HEK293 (cell line): ENCODE data around the gene ARHGEF28.
A peak's percentile ranks its signal among the peaks of the same experiment; 100 is the strongest.

ENCODE experiments used
- CTCF ChIA-PET: fragments of 350-600 bp; formaldehyde crosslinking; extraction: SDS; loops from one replicate; lab custom pipeline; 2021; ENCODE audit warnings: antibody characterized with exemption; lab: Yijun Ruan, JAX
- POLR2A ChIA-PET: fragments of 300-600 bp; formaldehyde crosslinking; extraction: SDS; loops from one replicate; lab custom pipeline; 2020; ENCODE audit warnings: antibody characterized with exemption, inconsistent platforms; lab: Yijun Ruan, JAX
- H3K27ac ChIP-seq: fragments of 200-500 bp; sonication (Bioruptor generic); 2 replicates; pipeline ENCODE4 v1.5.1; 2014; ENCODE audit warnings: low read depth, low read length, control low read depth, inconsistent platforms; ENCODE audit errors: extremely low read depth
- H3K36me3 ChIP-seq, 2 experiments: fragments of 200-500 bp in 1 of 2; sonication (Bioruptor generic) in 1 of 2; 1 replicate in 1 of 2; 2 replicates in 1 of 2; pipeline ENCODE4 v1.5.1; 2014 to 2017; ENCODE audit warnings: inconsistent platforms in 2 of 2, low read length in 2 of 2; ENCODE audit not compliant: control insufficient read depth in 2 of 2, insufficient read depth in 1 of 2
- H3K4me1 ChIP-seq: fragments of 200-500 bp; sonication (Bioruptor generic); 2 replicates; pipeline ENCODE4 v1.5.1; 2014; ENCODE audit warnings: mild to moderate bottlenecking, low read length, inconsistent platforms; ENCODE audit not compliant: control insufficient read depth, insufficient read depth
- H3K4me3 ChIP-seq: 2 replicates; pipeline ENCODE4 v1.5.1; 2011; ENCODE audit warnings: low read depth, mild to moderate bottlenecking, control low read depth, low read length, moderate library complexity
- H3K9me3 ChIP-seq: fragments of 200-500 bp; sonication (Bioruptor generic); 2 replicates; pipeline ENCODE4 v1.5.1; 2014; ENCODE audit warnings: low read depth, low read length, inconsistent platforms; ENCODE audit not compliant: control insufficient read depth, insufficient read depth
- EGR2 ChIP-seq: fragments of 450-650 bp; formaldehyde crosslinking; IDR thresholded peaks from 2 replicates; pipeline ENCODE4 v1.5.1; 2016; ENCODE audit warnings: low read depth, missing biosample characterization, missing genetic modification characterization
- INSM2 ChIP-seq: fragments of 450-650 bp; formaldehyde crosslinking; IDR thresholded peaks from 2 replicates; pipeline ENCODE4 v1.5.1; 2016; ENCODE audit warnings: missing biosample characterization, missing genetic modification characterization
- KLF10 ChIP-seq: fragments of 450-650 bp; IDR thresholded peaks from 2 replicates; pipeline ENCODE4 v1.5.1; 2018; ENCODE audit warnings: missing biosample characterization, mild to moderate bottlenecking, missing genetic modification characterization
- KLF16 ChIP-seq: fragments of 450-650 bp; formaldehyde crosslinking; IDR thresholded peaks from 2 replicates; pipeline ENCODE4 v1.5.1; 2017; ENCODE audit warnings: missing biosample characterization, missing genetic modification characterization
- MEIS1 ChIP-seq: sonication (generic); formaldehyde crosslinking; IDR thresholded peaks from 2 replicates; pipeline ENCODE4 v1.8.1; 2022; ENCODE audit warnings: missing genetic modification reagents, mild to moderate bottlenecking, borderline replicate concordance
- PATZ1 ChIP-seq: fragments of 450-650 bp; formaldehyde crosslinking; IDR thresholded peaks from 2 replicates; pipeline ENCODE4 v1.5.1; 2016; ENCODE audit warnings: missing biosample characterization, missing genetic modification characterization
- PRDM6 ChIP-seq: fragments of 450-650 bp; formaldehyde crosslinking; IDR thresholded peaks from 2 replicates; pipeline ENCODE4 v1.5.1; 2017; ENCODE audit warnings: missing biosample characterization, missing genetic modification characterization
- REPIN1 ChIP-seq: fragments of 450-650 bp; formaldehyde crosslinking; IDR thresholded peaks from 2 replicates; pipeline ENCODE4 v1.5.1; 2017; ENCODE audit warnings: missing biosample characterization, missing genetic modification characterization, low read depth
- TRIM28 ChIP-seq: IDR thresholded peaks from 2 replicates; pipeline ENCODE4 v1.6.1; 2011; ENCODE audit warnings: low read length, control low read depth, borderline replicate concordance
- ZBTB1 ChIP-seq: fragments of 450-650 bp; formaldehyde crosslinking; IDR thresholded peaks from 2 replicates; pipeline ENCODE4 v1.5.1; 2016; ENCODE audit warnings: missing biosample characterization, missing genetic modification characterization
- ZEB2 ChIP-seq: fragments of 450-650 bp; formaldehyde crosslinking; IDR thresholded peaks from 2 replicates; pipeline ENCODE4 v1.5.1; 2016; ENCODE audit warnings: missing biosample characterization, missing genetic modification characterization
- ZNF112 ChIP-seq: fragments of 450-650 bp; formaldehyde crosslinking; IDR thresholded peaks from 2 replicates; pipeline ENCODE4 v1.5.0; 2017; ENCODE audit warnings: missing biosample characterization, missing genetic modification characterization
- ZNF184 ChIP-seq: fragments of 450-650 bp; IDR thresholded peaks from 2 replicates; pipeline ENCODE4 v1.5.1; 2018; ENCODE audit warnings: missing biosample characterization, mild to moderate bottlenecking, missing genetic modification characterization
- ZNF214 ChIP-seq: fragments of 450-650 bp; formaldehyde crosslinking; IDR thresholded peaks from 2 replicates; pipeline ENCODE4 v1.5.1; 2017; ENCODE audit warnings: missing biosample characterization, mild to moderate bottlenecking, missing genetic modification characterization, borderline replicate concordance
- ZNF433 ChIP-seq: fragments of 450-650 bp; formaldehyde crosslinking; IDR thresholded peaks from 2 replicates; pipeline ENCODE4 v1.5.1; 2016; ENCODE audit warnings: missing biosample characterization, missing genetic modification characterization, low read depth
- ZNF513 ChIP-seq: fragments of 450-650 bp; IDR thresholded peaks from 2 replicates; pipeline ENCODE4 v1.5.1; 2018; ENCODE audit warnings: missing biosample characterization, missing genetic modification characterization
- ZNF629 ChIP-seq: fragments of 450-650 bp; formaldehyde crosslinking; IDR thresholded peaks from 2 replicates; pipeline ENCODE4 v1.5.1; 2017; ENCODE audit warnings: missing biosample characterization, missing genetic modification characterization
- ZNF677 ChIP-seq: fragments of 450-650 bp; IDR thresholded peaks from 2 replicates; pipeline ENCODE4 v1.5.0; 2018; ENCODE audit warnings: missing biosample characterization, mild to moderate bottlenecking, missing genetic modification characterization, moderate library complexity
- ZNF701 ChIP-seq: fragments of 450-650 bp; formaldehyde crosslinking; IDR thresholded peaks from 2 replicates; pipeline ENCODE4 v1.5.1; 2016; ENCODE audit warnings: missing biosample characterization, missing genetic modification characterization
- ZNF747 ChIP-seq: fragments of 450-650 bp; formaldehyde crosslinking; IDR thresholded peaks from 2 replicates; pipeline ENCODE4 v1.5.1; 2016; ENCODE audit warnings: missing biosample characterization, missing genetic modification characterization
- ZNF76 ChIP-seq: fragments of 450-650 bp; formaldehyde crosslinking; IDR thresholded peaks from 2 replicates; pipeline ENCODE4; 2016; ENCODE audit warnings: low read depth, missing biosample characterization, missing genetic modification characterization, borderline replicate concordance
- ZNF791 ChIP-seq: fragments of 450-650 bp; formaldehyde crosslinking; IDR thresholded peaks from 2 replicates; pipeline ENCODE4 v1.5.1; 2016; ENCODE audit warnings: missing biosample characterization, missing genetic modification characterization
- ZSCAN5A ChIP-seq: fragments of 450-650 bp; formaldehyde crosslinking; IDR thresholded peaks from 2 replicates; pipeline ENCODE4 v1.5.1; 2016; ENCODE audit warnings: missing biosample characterization, missing genetic modification characterization

The ARHGEF28 gene

GRCh38 chr5:73792687-73793320 is 166.8 kb downstream of the ARHGEF28 start (continued):
- TF ChIP-seq MEIS1: no peak
- no peak for TF ChIP-seq ZNF677

GRCh38 chr5:73793911-73794310 is 167.9 kb downstream of the ARHGEF28 start:
- H3K9me3 ChIP-seq: no peaks in the 10 kb centered on the region
- no peak for TF ChIP-seq ZNF701 (tag by site-specific recombination)
- TF ChIP-seq PATZ1: no peak
- no peak for TF ChIP-seq KLF16 (tag by site-specific recombination)
- TF ChIP-seq ZEB2: no peak
- no peak for TF ChIP-seq ZNF791 (tag by site-specific recombination)
- no peak for TF ChIP-seq INSM2 (tag by site-specific recombination)
- TF ChIP-seq ZNF214 (tag by site-specific recombination): no peak
- no peak for TF ChIP-seq ZNF112 (tag by site-specific recombination)
- ChIA-PET POLR2A (no interaction called here), CTCF (interaction anchor here (0.6 to 11.7 kb wide), 14 partner anchors 8 to 890 kb away, joined by 3 to 258 read pairs (median 6); partner anchors contain the start of gene ARHGEF28)
- peaks cover 19% of the 10 kb centered on the region for H3K4me1 ChIP-seq
- no peak overlapping the region for H3K4me3 ChIP-seq
- no peaks in the 10 kb centered on the region for H3K36me3 ChIP-seq
- H3K27ac ChIP-seq: no peak overlapping the region

DNA sequence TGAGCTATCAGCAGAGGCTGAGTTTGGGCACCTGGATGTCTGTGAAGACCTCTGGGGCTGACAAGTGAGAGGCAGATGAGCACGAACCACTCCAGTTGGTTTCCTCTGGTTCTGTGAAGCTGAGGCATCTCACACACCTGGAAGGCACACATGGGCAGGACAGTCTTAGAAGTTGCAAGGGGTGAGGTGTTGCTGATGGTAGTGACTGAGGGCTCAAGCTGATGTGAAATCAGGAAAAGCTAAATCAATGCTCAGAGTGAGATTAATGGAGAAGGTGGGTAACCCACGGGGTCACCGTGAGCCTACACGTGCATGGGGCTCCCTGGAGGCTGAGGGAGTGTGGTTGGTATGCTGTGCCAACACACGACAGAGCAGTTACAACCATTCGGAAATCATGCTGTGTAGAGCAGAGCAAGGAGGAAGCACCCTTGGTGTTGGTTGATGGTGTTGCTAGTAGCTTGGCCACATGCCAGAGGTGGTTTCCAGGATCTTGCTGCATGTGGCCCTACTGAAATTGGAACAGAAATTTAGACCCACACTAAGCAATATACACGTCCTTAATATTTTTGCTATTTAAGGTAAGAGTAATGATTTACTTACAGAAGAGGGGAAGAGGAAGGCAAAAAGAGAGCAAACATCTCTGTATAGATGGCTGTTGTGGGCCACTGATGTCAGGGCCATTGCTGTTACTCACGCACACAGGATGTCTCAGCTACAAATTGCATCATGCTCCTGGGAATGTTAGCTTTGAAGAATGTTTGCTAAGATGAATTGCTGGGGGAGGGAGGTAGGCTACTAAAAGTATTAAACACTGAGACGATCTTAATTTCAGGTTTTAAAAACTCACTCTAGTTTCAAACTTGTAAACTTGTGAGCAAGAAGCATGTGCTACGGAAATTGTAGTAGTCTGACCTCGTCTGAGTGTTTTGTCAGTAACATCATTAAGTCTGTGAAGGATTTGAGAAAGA is 170.5 kb downstream of the ARHGEF28 start:
- ChIA-PET CTCF (interaction anchor here (0.6 to 11.7 kb wide), 7 partner anchors 10 to 853 kb away, joined by 3 to 258 read pairs (median 3); no protein-coding TSS in a partner anchor), POLR2A (no interaction called here)
- no peaks in the 10 kb centered on the region for H3K36me3 ChIP-seq
- H3K9me3 ChIP-seq: no peaks in the 10 kb centered on the region
- peaks cover 8% of the 10 kb centered on the region; the same call in 1 of the 2 replicates for H3K4me1 ChIP-seq
- H3K4me3 ChIP-seq: no peak overlapping the region
- no peak overlapping the region for H3K27ac ChIP-seq
- TF ChIP-seq ZNF76 (tag by site-specific recombination): no peak
- no peak for TF ChIP-seq REPIN1 (tag by site-specific recombination)
- no peak for TF ChIP-seq ZNF513 (tag by site-specific recombination)
- TF ChIP-seq ZNF184 (tag by site-specific recombination): 0 out of 2 replicates have a peak, but pooled peaks have one; percentile 50
- TF ChIP-seq ZNF629 (tag by site-specific recombination): peak; percentile 87
- peak; percentile 53; the same call in 1 of the 2 replicates for TF ChIP-seq TRIM28
- TF ChIP-seq PRDM6 (tag by site-specific recombination): peak; percentile 81
- TF ChIP-seq ZNF433 (tag by site-specific recombination): no peak
- no peak for TF ChIP-seq ZNF701 (tag by site-specific recombination)
- TF ChIP-seq ZNF747 (tag by site-specific recombination): no peak
- no peak for TF ChIP-seq ZSCAN5A (tag by site-specific recombination)
- no peak for TF ChIP-seq EGR2 (tag by site-specific recombination)
- TF ChIP-seq KLF10: no peak
- no peak for TF ChIP-seq ZBTB1 (tag by site-specific recombination)
